HK-2 (cell line): Measurements from ENCODE around the gene MT1H.
A peak's percentile ranks its signal among the peaks of the same experiment; 100 is the strongest.

Source experiments
- DNase-seq: peaks from one replicate; pipeline ENCODE4 v3.0.0-alpha.2; 2018; ENCODE audit not compliant: unreplicated experiment

The MT1H gene

GRCh38 chr16:56636616-56637413 lies 32.8 kb upstream of the MT1H start:
- no peak for DNase-seq

GRCh38 chr16:56637814-56638750 lies 31.5 kb upstream of the MT1H start, which contains the start of gene MT1A:
Gene MT1A, plus strand, starts transcription at chr16:56638666. Its CDS starts 73 bp downstream, at chr16:56638739.
- peak; percentile 57 for DNase-seq

GRCh38 chr16:56639045-56639444 lies 30.6 kb upstream of the MT1H start:
- no peak for DNase-seq

GRCh38 chr16:56640076-56640475 lies 29.5 kb upstream of the MT1H start:
- DNase-seq = no peak

GRCh38 chr16:56641166-56641565 lies 28.4 kb upstream of the MT1H start:
- DNase-seq = no peak

GRCh38 chr16:56643080-56643778 lies 26.4 kb upstream of the MT1H start:
- DNase-seq = no peak

- DNase-seq = no peak
Measured at GRCh38 chr16:56643833-56644232, 25.8 kb upstream of the MT1H start.

GRCh38 chr16:56645311-56645710 lies 24.3 kb upstream of the MT1H start:
- DNase-seq = no peak

GRCh38 chr16:56645838-56646237 lies 23.8 kb upstream of the MT1H start:
- no peak for DNase-seq

- DNase-seq = no peak
Measured at GRCh38 chr16:56647641-56648431, 21.8 kb upstream of the MT1H start.

- no peak for DNase-seq
Measured at GRCh38 chr16:56649271-56649670, 20.3 kb upstream of the MT1H start.

- no peak for DNase-seq
Measured at GRCh38 chr16:56649820-56650219, 19.8 kb upstream of the MT1H start.

- DNase-seq = no peak
Measured at GRCh38 chr16:56651586-56651985, 18.0 kb upstream of the MT1H start, which contains the start of gene MT1B. Gene MT1B, plus strand, starts transcription at chr16:56651886. Its CDS starts 68 bp downstream, at chr16:56651954.

GRCh38 chr16:56652600-56652999 lies 17.0 kb upstream of the MT1H start:
- DNase-seq = no peak

GRCh38 chr16:56653218-56653617 lies 16.4 kb upstream of the MT1H start:
- no peak for DNase-seq

GRCh38 chr16:56657555-56658326 lies 11.9 kb upstream of the MT1H start, which contains the start of gene MT1F:
Gene MT1F, plus strand, starts transcription at chr16:56657959. Its CDS starts 100 bp downstream, at chr16:56658059.
- peak; percentile 93 for DNase-seq

GRCh38 chr16:56658327-56658875 lies 11.2 kb upstream of the MT1H start:
- DNase-seq = no peak

- DNase-seq = no peak
Measured at GRCh38 chr16:56662357-56663354, 7.0 kb upstream of the MT1H start.

- DNase-seq = no peak
Measured at GRCh38 chr16:56664506-56664905, 5.1 kb upstream of the MT1H start.
